Dendritic cell treated with granulocyte-macrophage colony-stimulating factor and Interleukin-4, amounts not matched to agents 40 ng/mL and 50 ng/mL, for 4 days (primary cell): ENCODE data around the gene ZC3H13.

Experiments
- H3K27ac Mint-ChIP-seq: one replicate; pipeline ENCODE4 v1.8.0; 2022; ENCODE audit warnings: mild to moderate bottlenecking, mixed read lengths
- H3K27me3 Mint-ChIP-seq: one replicate; pipeline ENCODE4 v1.8.0; 2022; ENCODE audit warnings: mild to moderate bottlenecking, mixed read lengths
- H3K36me3 Mint-ChIP-seq: one replicate; pipeline ENCODE4 v1.8.0; 2022; ENCODE audit warnings: low read depth, mixed read lengths
- H3K4me1 Mint-ChIP-seq: one replicate; pipeline ENCODE4 v1.8.0; 2022; ENCODE audit warnings: low read depth, mixed read lengths
- H3K4me3 Mint-ChIP-seq: one replicate; pipeline ENCODE4 v1.8.0; 2022; ENCODE audit warnings: mild to moderate bottlenecking, moderate library complexity, mixed read lengths
- H3K9me3 Mint-ChIP-seq: one replicate; pipeline ENCODE4 v1.8.0; 2022; ENCODE audit warnings: mixed read lengths
- intact Hi-C: fragments of 100-400 bp; cut with micrococcal nuclease; formaldehyde crosslinking; loops from one replicate; pipeline ENCODE4 v1.15.0; 2022

ZC3H13 gene

GRCh38 chr13:46045424-46045823 is 7.1 kb downstream of the ZC3H13 start:
- intact Hi-C loops: no loop called here
- Mint-ChIP-seq H3K4me1 (peaks cover 5% of the 10 kb centered on the region), H3K36me3 (peaks cover 35% of the 10 kb centered on the region), H3K27me3 (no peaks in the 10 kb centered on the region), H3K27ac (no peak overlapping the region), H3K9me3 (no peaks in the 10 kb centered on the region), H3K4me3 (no peak overlapping the region)

GRCh38 chr13:46043647-46044046 is 8.9 kb downstream of the ZC3H13 start:
- no peak overlapping the region for H3K4me3 Mint-ChIP-seq
- intact Hi-C loops: no loop called here
- no peak overlapping the region for H3K27ac Mint-ChIP-seq
- H3K36me3 Mint-ChIP-seq: peaks cover 38% of the 10 kb centered on the region
- H3K9me3 Mint-ChIP-seq: no peaks in the 10 kb centered on the region
- no peaks in the 10 kb centered on the region for H3K27me3 Mint-ChIP-seq
- H3K4me1 Mint-ChIP-seq: peaks cover 5% of the 10 kb centered on the region

- Mint-ChIP-seq H3K27me3 (no peaks in the 10 kb centered on the region), H3K4me3 (no peak overlapping the region), H3K36me3 (peaks cover 51% of the 10 kb centered on the region), H3K9me3 (no peaks in the 10 kb centered on the region), H3K4me1 (no peaks in the 10 kb centered on the region), H3K27ac (no peak overlapping the region)
- intact Hi-C loops: no loop called here
These were observed 11.1 kb downstream of the ZC3H13 start for GRCh38 chr13:46041419-46041839.

GRCh38 chr13:46040763-46041162 is 11.8 kb downstream of the ZC3H13 start:
- no peak overlapping the region for H3K27ac Mint-ChIP-seq

GRCh38 chr13:46039411-46040182 is 12.9 kb downstream of the ZC3H13 start:
- Mint-ChIP-seq H3K9me3 (no peaks in the 10 kb centered on the region), H3K36me3 (peaks cover 62% of the 10 kb centered on the region), H3K27me3 (no peaks in the 10 kb centered on the region), H3K4me3 (no peak overlapping the region), H3K4me1 (no peaks in the 10 kb centered on the region), H3K27ac (no peak overlapping the region)
- intact Hi-C loops: no loop called here

More at GRCh38 chr13:46040763-46041162, 11.8 kb downstream of the ZC3H13 start:
- no peaks in the 10 kb centered on the region for H3K27me3 Mint-ChIP-seq
- no peaks in the 10 kb centered on the region for H3K9me3 Mint-ChIP-seq
- H3K36me3 Mint-ChIP-seq: peaks cover 57% of the 10 kb centered on the region
- H3K4me1 Mint-ChIP-seq: no peaks in the 10 kb centered on the region
- intact Hi-C loops: no loop called here
- H3K4me3 Mint-ChIP-seq: no peak overlapping the region

- no peak overlapping the region for H3K4me3 Mint-ChIP-seq
- H3K27me3 Mint-ChIP-seq: no peaks in the 10 kb centered on the region
- H3K27ac Mint-ChIP-seq: no peak overlapping the region
- peaks cover 75% of the 10 kb centered on the region for H3K36me3 Mint-ChIP-seq
- no peaks in the 10 kb centered on the region for H3K4me1 Mint-ChIP-seq
- no peaks in the 10 kb centered on the region for H3K9me3 Mint-ChIP-seq
- intact Hi-C loops: no loop called here
These were observed 14.2 kb downstream of the ZC3H13 start for GRCh38 chr13:46038296-46038695.

GRCh38 chr13:46035066-46035465 is 17.5 kb downstream of the ZC3H13 start:
- no peaks in the 10 kb centered on the region for H3K4me1 Mint-ChIP-seq
- peaks cover 76% of the 10 kb centered on the region for H3K36me3 Mint-ChIP-seq
- H3K27me3 Mint-ChIP-seq: no peaks in the 10 kb centered on the region
- H3K4me3 Mint-ChIP-seq: no peak overlapping the region
- intact Hi-C loops: no loop called here
- peaks cover 15% of the 10 kb centered on the region for H3K9me3 Mint-ChIP-seq
- no peak overlapping the region for H3K27ac Mint-ChIP-seq

GRCh38 chr13:46032341-46032740 is 20.2 kb downstream of the ZC3H13 start:
- intact Hi-C loops: no loop called here
- Mint-ChIP-seq H3K9me3 (peaks cover 18% of the 10 kb centered on the region), H3K4me3 (no peak overlapping the region), H3K27me3 (no peaks in the 10 kb centered on the region), H3K36me3 (peaks cover 78% of the 10 kb centered on the region), H3K27ac (no peak overlapping the region), H3K4me1 (no peaks in the 10 kb centered on the region)

GRCh38 chr13:46031581-46032263 is 20.8 kb downstream of the ZC3H13 start:
- H3K27ac Mint-ChIP-seq: no peak overlapping the region
- H3K27me3 Mint-ChIP-seq: no peaks in the 10 kb centered on the region
- H3K4me1 Mint-ChIP-seq: no peaks in the 10 kb centered on the region
- intact Hi-C loops: no loop called here
- peaks cover 18% of the 10 kb centered on the region for H3K9me3 Mint-ChIP-seq
- H3K36me3 Mint-ChIP-seq: peaks cover 71% of the 10 kb centered on the region
- H3K4me3 Mint-ChIP-seq: no peak overlapping the region

GRCh38 chr13:46025157-46025556 is 27.4 kb downstream of the ZC3H13 start:
- peaks cover 4% of the 10 kb centered on the region for H3K9me3 Mint-ChIP-seq
- no peak overlapping the region for H3K27ac Mint-ChIP-seq
- no peaks in the 10 kb centered on the region for H3K27me3 Mint-ChIP-seq
- no peak overlapping the region for H3K4me3 Mint-ChIP-seq
- intact Hi-C loops: no loop called here
- H3K36me3 Mint-ChIP-seq: peaks cover 42% of the 10 kb centered on the region
- no peaks in the 10 kb centered on the region for H3K4me1 Mint-ChIP-seq

- Mint-ChIP-seq H3K36me3 (peaks cover 32% of the 10 kb centered on the region), H3K27me3 (no peaks in the 10 kb centered on the region), H3K9me3 (no peaks in the 10 kb centered on the region), H3K4me1 (peaks cover 8% of the 10 kb centered on the region), H3K4me3 (no peak overlapping the region), H3K27ac (no peak overlapping the region)
- intact Hi-C loops: no loop called here
These were observed 30.1 kb downstream of the ZC3H13 start for GRCh38 chr13:46022481-46022880.

- H3K27me3 Mint-ChIP-seq: no peaks in the 10 kb centered on the region
- H3K4me3 Mint-ChIP-seq: no peak overlapping the region
- intact Hi-C loops: loop anchor here (10.0 kb wide), 2 partner anchors 109 to 211 kb away; no protein-coding TSS in a partner anchor
- H3K36me3 Mint-ChIP-seq: peaks cover 37% of the 10 kb centered on the region
- H3K27ac Mint-ChIP-seq: no peak overlapping the region
- peaks cover 24% of the 10 kb centered on the region for H3K4me1 Mint-ChIP-seq
- no peaks in the 10 kb centered on the region for H3K9me3 Mint-ChIP-seq
These were observed 36.3 kb downstream of the ZC3H13 start for GRCh38 chr13:46016216-46016615.

GRCh38 chr13:46015366-46015765 is 37.2 kb downstream of the ZC3H13 start:
- Mint-ChIP-seq H3K27ac (no peak overlapping the region), H3K4me3 (no peak overlapping the region), H3K9me3 (no peaks in the 10 kb centered on the region), H3K36me3 (peaks cover 42% of the 10 kb centered on the region), H3K4me1 (peaks cover 24% of the 10 kb centered on the region), H3K27me3 (no peaks in the 10 kb centered on the region)
- intact Hi-C loops: loop anchor here (10.0 kb wide), 2 partner anchors 109 to 211 kb away; no protein-coding TSS in a partner anchor

- Mint-ChIP-seq H3K27me3 (no peaks in the 10 kb centered on the region), H3K4me1 (peaks cover 15% of the 10 kb centered on the region), H3K36me3 (peaks cover 52% of the 10 kb centered on the region), H3K4me3 (no peak overlapping the region), H3K9me3 (no peaks in the 10 kb centered on the region), H3K27ac (no peak overlapping the region)
- intact Hi-C loops: loop anchor here (10.0 kb wide), 2 partner anchors 112 to 208 kb away; no protein-coding TSS in a partner anchor
These were observed 40.1 kb downstream of the ZC3H13 start for GRCh38 chr13:46012404-46012803.
